HepG2 (cell line): ENCODE measurements around the gene CTU2. TPM values are rescaled to one million over a fixed set of nuclear protein-coding genes. Genes with fewer than 3 reads are reported as not detected.
A peak's percentile ranks its signal among the peaks of the same experiment; 100 is the strongest.

Experiments used
- ATAC-seq: fragments of 200-7000 bp; cut with Tn5 transposase; 3 replicates; pipeline ENCODE4 v1.9.1; 2020; ENCODE audit warnings: mild to moderate bottlenecking, moderate library complexity
- BruUV-seq: library from RNA; stranded (reverse); fragments of 400-500 nt; replicated peaks from 2 replicates; lab custom pipeline; 2021; lab: Mats Ljungman, UMichigan
- CTCF ChIA-PET: fragments of 300-600 bp; formaldehyde crosslinking; extraction: SDS; loops from one replicate; lab custom pipeline; 2021; ENCODE audit warnings: low total read pairs, inconsistent platforms, low intra/inter-chr PET ratio; lab: Yijun Ruan, JAX
- POLR2A ChIA-PET: fragments of 350-600 bp; sonication (Branson Sonifier 250); formaldehyde crosslinking; loops from one replicate; lab custom pipeline; 2020; ENCODE audit warnings: antibody characterized with exemption, inconsistent platforms; lab: Yijun Ruan, JAX
- DNase-seq: peaks from one replicate; pipeline ENCODE4 v3.0.0-alpha.2; 2015; ENCODE audit warnings: low spot score
- FAIRE-seq: peaks from 3 replicates; lab custom pipeline; 2011; peaks lifted over from hg19 to GRCh38; lab: Jason Lieb, UNC
- H2AFZ ChIP-seq: one replicate; pipeline ENCODE4 v1.6.1; 2011; ENCODE audit warnings: low read length, inconsistent platforms
- H3K27ac ChIP-seq: fragments of 300-600 bp; 3 replicates; pipeline ENCODE4 v1.8.0; 2011; ENCODE audit warnings: mixed run types, mild to moderate bottlenecking, mixed read lengths, low read length, inconsistent platforms; ENCODE audit not compliant: insufficient read depth; ENCODE audit errors: extremely low read length
- H3K27me3 ChIP-seq, 2 experiments: fragments of 200-600 bp in 1 of 2; 2 replicates in 1 of 2; 3 replicates in 1 of 2; pipeline versions ENCODE4 v1.6.0 to v1.8.0; 2011; ENCODE audit warnings: low read length in 2 of 2, mild to moderate bottlenecking in 2 of 2, moderate library complexity in 2 of 2, inconsistent platforms in 1 of 2; ENCODE audit not compliant: insufficient read depth in 2 of 2, control insufficient read depth in 1 of 2
- H3K36me3 ChIP-seq, 2 experiments: fragments of 200-600 bp in 1 of 2; replicated peaks in 1 of 2; 2 replicates in 1 of 2; 3 replicates in 1 of 2; pipeline versions ENCODE4 v1.5.1 to v1.8.0; 2011; ENCODE audit warnings: low read length in 2 of 2, inconsistent platforms in 1 of 2; ENCODE audit not compliant: insufficient read depth in 2 of 2, control insufficient read depth in 1 of 2
- H3K4me1 ChIP-seq: 2 replicates; pipeline ENCODE4 v1.5.1; 2012; ENCODE audit warnings: low read length, inconsistent platforms; ENCODE audit not compliant: insufficient read depth
- H3K4me2 ChIP-seq: 2 replicates; pipeline ENCODE4 v1.6.0; 2011; ENCODE audit warnings: low read depth, low read length, inconsistent platforms
- H3K4me3 ChIP-seq, 3 experiments: fragments of 200-600 bp in 1 of 3; sonication (generic), shearing (Covaris generic) in 1 of 3; replicated peaks in 1 of 3; 2 replicates each; pipeline ENCODE4 v1.5.1; 2011 to 2016; ENCODE audit warnings: low read length in 3 of 3, inconsistent platforms in 2 of 3, low read depth in 2 of 3, mild to moderate bottlenecking in 2 of 3, control low read depth in 1 of 3, mixed read lengths in 1 of 3; ENCODE audit not compliant: insufficient read depth in 1 of 3
- H3K79me2 ChIP-seq: one replicate; pipeline ENCODE4 v1.6.1; 2011; ENCODE audit warnings: low read length, inconsistent platforms; ENCODE audit not compliant: insufficient read depth
- H3K9ac ChIP-seq: 2 replicates; pipeline ENCODE4 v1.6.0; 2011; ENCODE audit warnings: mild to moderate bottlenecking, low read depth, low read length, inconsistent platforms; ENCODE audit not compliant: insufficient read depth
- H3K9me3 ChIP-seq: 2 replicates; pipeline ENCODE4 v1.5.1; 2012; ENCODE audit warnings: mild to moderate bottlenecking, low read length
- H4K20me1 ChIP-seq: 2 replicates; pipeline ENCODE4 v1.6.0; 2011; ENCODE audit warnings: inconsistent platforms, mild to moderate bottlenecking, low read length, moderate library complexity; ENCODE audit not compliant: insufficient read depth
- AGO2 ChIP-seq: fragments of 200-400 bp; formaldehyde crosslinking; optimal IDR thresholded peaks from 2 replicates; pipeline ENCODE3; 2017; ENCODE audit warnings: mild to moderate bottlenecking, low read depth, low read length, moderate library complexity
- GZF1 ChIP-seq: sonication (generic); formaldehyde crosslinking; IDR thresholded peaks from 2 replicates; pipeline ENCODE4 v1.5.1; 2020; ENCODE audit warnings: mild to moderate bottlenecking, missing genetic modification reagents
- ZNF547 ChIP-seq: sonication (generic); formaldehyde crosslinking; IDR thresholded peaks from 2 replicates; pipeline ENCODE4 v1.5.1; 2020; ENCODE audit warnings: mild to moderate bottlenecking, missing genetic modification reagents
- ZNF7 ChIP-seq: IDR thresholded peaks from 2 replicates; pipeline ENCODE4 v1.6.1; 2016; ENCODE audit warnings: missing biosample characterization, missing genetic modification reagents
- WGBS: methylation state at CpG from one replicate; pipeline ENCODE4 v1.1.6; 2017; ENCODE audit warnings: low lambda C conversion rate; 5-methylcytosine and 5-hydroxymethylcytosine counted together
- in situ Hi-C: cut with HindIII; loops from 2 replicates; pipeline ENCODE4 v1.10.0; 2017; ENCODE audit warnings: low pct_unique_long_range_greater_than_20kb; ENCODE audit not compliant: extremely low pct_ligation_motif_present
- intact Hi-C: fragments of 100-400 bp; cut with micrococcal nuclease; formaldehyde crosslinking; loops from one replicate; pipeline ENCODE4 v1.10.0; 2022; ENCODE audit not compliant: unreplicated experiment
- polyA plus RNA-seq, 8 experiments: library from polyadenylated mRNA; depleted of rRNA in 3 of 8; stranded (reverse) in 7 of 8; unstranded in 1 of 8; fragments of >200 nt; fragmentation: Illumina TruSeq in 4 of 8; extraction: Trizol in 4 of 8; gene quantifications; 2 replicates each; pipeline versions ENCODE4 v1.2.1 to v1.2.3, GENCODE V29; 2011 to 2016; ENCODE audit warnings: low read depth in 4 of 8, missing spikeins in 1 of 8, mixed read lengths in 1 of 8; ENCODE audit not compliant: insufficient read depth in 1 of 8
- total RNA-seq, 5 experiments: library from RNA; depleted of rRNA; stranded (reverse); fragments of >200 nt; fragmentation: Illumina TruSeq; extraction: Trizol; gene quantifications; 2 replicates each; pipeline ENCODE4 v1.2.3, GENCODE V29; 2016; ENCODE audit warnings: low read depth in 1 of 5
- TF ChIP-seq, protein P1 (sequence below): sonication (generic); formaldehyde crosslinking; IDR thresholded peaks from 2 replicates; pipeline ENCODE4 v1.4.0; 2020; ENCODE audit warnings: low read depth, missing genetic modification reagents
- TF ChIP-seq, protein P2 (sequence below): sonication (generic); formaldehyde crosslinking; conservative IDR thresholded peaks from 2 replicates; pipeline ENCODE4 v1.4.0; 2020; ENCODE audit warnings: missing genetic modification reagents
- TF ChIP-seq, protein P3 (sequence below): sonication (generic); formaldehyde crosslinking; conservative IDR thresholded peaks from 2 replicates; pipeline ENCODE4 v1.8.1; 2023; ENCODE audit warnings: missing genetic modification reagents

The CTU2 gene
- total and polyA plus RNA-seq, 2 of the 13 experiments (the other 11 are each of a cell fraction or from before 2014, with no cell fraction given): 13.3 to 21.9 TPM

DNA sequence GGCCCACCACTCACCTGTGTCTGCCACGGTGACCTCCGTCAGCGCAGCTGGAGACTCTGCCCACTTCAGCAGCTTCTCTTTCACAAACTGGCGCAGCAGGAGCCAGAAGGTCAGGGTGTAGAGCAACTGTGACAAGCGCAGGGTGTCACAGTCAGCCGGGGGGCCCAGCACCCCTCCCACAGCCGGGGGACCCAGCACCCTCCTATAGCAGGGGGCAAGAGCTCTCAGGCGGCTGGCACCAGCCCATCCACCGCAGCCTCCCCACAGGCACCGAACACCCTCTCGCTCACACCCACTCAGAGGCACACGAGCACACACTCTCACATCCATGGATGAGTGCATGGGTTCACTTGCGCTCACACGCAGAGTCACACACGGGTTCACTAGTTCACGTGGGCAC is 28.8 kb downstream of the CTU2 start:
- ChIA-PET CTCF (no interaction called here), POLR2A (no interaction called here)
- in situ Hi-C loops (no loop called here), intact Hi-C loops (no loop called here)
- no peaks in the 10 kb centered on the region for H3K9me3 ChIP-seq
- H4K20me1 ChIP-seq: no peaks in the 10 kb centered on the region; the same call in 1 of the 2 replicates
- WGBS: 100% methylated on average over 13 of the region's 16 CpGs
- no peaks in the 10 kb centered on the region for H3K27me3 ChIP-seq
- ATAC-seq: no peak
- TF ChIP-seq ZNF7 (CRISPR knock-in tag) (no peak), AGO2 (peak; percentile 32), ZNF547 (no peak), GZF1 (CRISPR knock-in tag) (no peak)
- TF ChIP-seq, protein P1, sequence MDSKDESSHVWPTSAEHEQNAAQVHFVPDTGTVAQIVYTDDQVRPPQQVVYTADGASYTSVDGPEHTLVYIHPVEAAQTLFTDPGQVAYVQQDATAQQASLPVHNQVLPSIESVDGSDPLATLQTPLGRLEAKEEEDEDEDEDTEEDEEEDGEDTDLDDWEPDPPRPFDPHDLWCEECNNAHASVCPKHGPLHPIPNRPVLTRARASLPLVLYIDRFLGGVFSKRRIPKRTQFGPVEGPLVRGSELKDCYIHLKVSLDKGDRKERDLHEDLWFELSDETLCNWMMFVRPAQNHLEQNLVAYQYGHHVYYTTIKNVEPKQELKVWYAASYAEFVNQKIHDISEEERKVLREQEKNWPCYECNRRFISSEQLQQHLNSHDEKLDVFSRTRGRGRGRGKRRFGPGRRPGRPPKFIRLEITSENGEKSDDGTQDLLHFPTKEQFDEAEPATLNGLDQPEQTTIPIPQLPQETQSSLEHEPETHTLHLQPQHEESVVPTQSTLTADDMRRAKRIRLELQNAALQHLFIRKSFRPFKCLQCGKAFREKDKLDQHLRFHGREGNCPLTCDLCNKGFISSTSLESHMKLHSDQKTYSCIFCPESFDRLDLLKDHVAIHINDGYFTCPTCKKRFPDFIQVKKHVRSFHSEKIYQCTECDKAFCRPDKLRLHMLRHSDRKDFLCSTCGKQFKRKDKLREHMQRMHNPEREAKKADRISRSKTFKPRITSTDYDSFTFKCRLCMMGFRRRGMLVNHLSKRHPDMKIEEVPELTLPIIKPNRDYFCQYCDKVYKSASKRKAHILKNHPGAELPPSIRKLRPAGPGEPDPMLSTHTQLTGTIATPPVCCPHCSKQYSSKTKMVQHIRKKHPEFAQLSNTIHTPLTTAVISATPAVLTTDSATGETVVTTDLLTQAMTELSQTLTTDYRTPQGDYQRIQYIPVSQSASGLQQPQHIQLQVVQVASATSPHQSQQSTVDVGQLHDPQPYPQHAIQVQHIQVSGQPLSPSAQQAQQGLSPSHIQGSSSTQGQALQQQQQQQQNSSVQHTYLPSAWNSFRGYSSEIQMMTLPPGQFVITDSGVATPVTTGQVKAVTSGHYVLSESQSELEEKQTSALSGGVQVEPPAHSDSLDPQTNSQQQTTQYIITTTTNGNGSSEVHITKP (CRISPR knock-in tag): no peak
- TF ChIP-seq, protein P2, sequence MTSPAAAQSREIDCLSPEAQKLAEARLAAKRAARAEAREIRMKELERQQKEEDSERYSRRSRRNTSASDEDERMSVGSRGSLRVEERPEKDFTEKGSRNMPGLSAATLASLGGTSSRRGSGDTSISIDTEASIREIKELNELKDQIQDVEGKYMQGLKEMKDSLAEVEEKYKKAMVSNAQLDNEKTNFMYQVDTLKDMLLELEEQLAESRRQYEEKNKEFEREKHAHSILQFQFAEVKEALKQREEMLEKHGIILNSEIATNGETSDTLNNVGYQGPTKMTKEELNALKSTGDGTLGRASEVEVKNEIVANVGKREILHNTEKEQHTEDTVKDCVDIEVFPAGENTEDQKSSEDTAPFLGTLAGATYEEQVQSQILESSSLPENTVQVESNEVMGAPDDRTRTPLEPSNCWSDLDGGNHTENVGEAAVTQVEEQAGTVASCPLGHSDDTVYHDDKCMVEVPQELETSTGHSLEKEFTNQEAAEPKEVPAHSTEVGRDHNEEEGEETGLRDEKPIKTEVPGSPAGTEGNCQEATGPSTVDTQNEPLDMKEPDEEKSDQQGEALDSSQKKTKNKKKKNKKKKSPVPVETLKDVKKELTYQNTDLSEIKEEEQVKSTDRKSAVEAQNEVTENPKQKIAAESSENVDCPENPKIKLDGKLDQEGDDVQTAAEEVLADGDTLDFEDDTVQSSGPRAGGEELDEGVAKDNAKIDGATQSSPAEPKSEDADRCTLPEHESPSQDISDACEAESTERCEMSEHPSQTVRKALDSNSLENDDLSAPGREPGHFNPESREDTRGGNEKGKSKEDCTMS (CRISPR knock-in tag): no peak
- TF ChIP-seq, protein P3, sequence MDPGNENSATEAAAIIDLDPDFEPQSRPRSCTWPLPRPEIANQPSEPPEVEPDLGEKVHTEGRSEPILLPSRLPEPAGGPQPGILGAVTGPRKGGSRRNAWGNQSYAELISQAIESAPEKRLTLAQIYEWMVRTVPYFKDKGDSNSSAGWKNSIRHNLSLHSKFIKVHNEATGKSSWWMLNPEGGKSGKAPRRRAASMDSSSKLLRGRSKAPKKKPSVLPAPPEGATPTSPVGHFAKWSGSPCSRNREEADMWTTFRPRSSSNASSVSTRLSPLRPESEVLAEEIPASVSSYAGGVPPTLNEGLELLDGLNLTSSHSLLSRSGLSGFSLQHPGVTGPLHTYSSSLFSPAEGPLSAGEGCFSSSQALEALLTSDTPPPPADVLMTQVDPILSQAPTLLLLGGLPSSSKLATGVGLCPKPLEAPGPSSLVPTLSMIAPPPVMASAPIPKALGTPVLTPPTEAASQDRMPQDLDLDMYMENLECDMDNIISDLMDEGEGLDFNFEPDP (CRISPR knock-in tag): no peak
- H2AFZ ChIP-seq: no peak overlapping the region
- BruUV-seq: no TSS peak
- H3K4me2 ChIP-seq: no peak overlapping the region
- no peak overlapping the region for H3K27ac ChIP-seq
- no peaks in the 10 kb centered on the region for H3K79me2 ChIP-seq
- H3K36me3 ChIP-seq: peaks cover 36 to 61% of the 10 kb centered on the region in 2 experiments; a peak in 4 of 5 replicates
- H3K4me1 ChIP-seq: no peaks in the 10 kb centered on the region
- DNase-seq: no peak
- H3K4me3 ChIP-seq: no peak overlapping the region
- H3K9ac ChIP-seq: no peak overlapping the region
- FAIRE-seq: no peak
